Neural progenitor cell (in vitro differentiated cells): ENCODE data around the gene PTX4. TPM values are rescaled to one million over a fixed set of nuclear protein-coding genes. Genes with fewer than 3 reads are reported as not detected.
A peak's percentile ranks its signal among the peaks of the same experiment; 100 is the strongest.

ENCODE experiments used
- DNase-seq: peaks from one replicate; pipeline ENCODE4 v3.0.0-alpha.2; 2016; ENCODE audit warnings: low spot score
- H2AFZ ChIP-seq: fragments of 200-600 bp; sonication (generic); replicated peaks from 2 replicates; pipeline ENCODE4 v1.6.1; 2016; ENCODE audit warnings: antibody characterized with exemption
- H3F3A ChIP-seq: fragments of 200-600 bp; sonication (generic); 2 replicates; pipeline ENCODE4 v1.6.1; 2016; ENCODE audit warnings: antibody characterized with exemption, low read depth
- H3K27ac ChIP-seq: fragments of 200-600 bp; sonication (generic); 2 replicates; pipeline ENCODE4 v1.5.1; 2016; ENCODE audit warnings: mild to moderate bottlenecking
- H3K27me3 ChIP-seq: fragments of 200-600 bp; sonication (generic); 2 replicates; pipeline ENCODE4 v1.6.1; 2016; ENCODE audit warnings: mild to moderate bottlenecking, moderate library complexity
- H3K36me3 ChIP-seq: fragments of 200-600 bp; sonication (generic); 2 replicates; pipeline ENCODE4 v1.5.1; 2016
- H3K4me1 ChIP-seq: fragments of 200-600 bp; sonication (generic); 2 replicates; pipeline ENCODE4 v1.6.1; 2016; ENCODE audit warnings: mixed run types
- H3K4me2 ChIP-seq: fragments of 200-600 bp; sonication (generic); 2 replicates; pipeline ENCODE4 v1.6.1; 2016
- H3K4me3 ChIP-seq: fragments of 200-600 bp; sonication (generic); 2 replicates; pipeline ENCODE4 v1.5.1; 2016
- H3K79me2 ChIP-seq: fragments of 200-600 bp; sonication (generic); 2 replicates; pipeline ENCODE4 v1.6.1; 2016; ENCODE audit warnings: low read depth
- H3K9ac ChIP-seq: fragments of 200-600 bp; sonication (generic); 2 replicates; pipeline ENCODE4 v1.6.1; 2016
- H3K9me3 ChIP-seq: fragments of 200-600 bp; sonication (generic); 2 replicates; pipeline ENCODE4 v1.5.1; 2016; ENCODE audit warnings: low read depth
- H4K20me1 ChIP-seq: fragments of 200-600 bp; sonication (generic); 2 replicates; pipeline ENCODE4 v1.6.1; 2016; ENCODE audit warnings: low read depth
- H3K27ac Mint-ChIP-seq: 3 replicates; pipeline ENCODE4 v1.8.0; 2021; ENCODE audit warnings: mixed read lengths
- H3K27me3 Mint-ChIP-seq: 2 replicates; pipeline ENCODE4 v1.8.0; 2022; ENCODE audit warnings: low read depth, mild to moderate bottlenecking, inconsistent platforms, moderate library complexity, mixed read lengths; ENCODE audit not compliant: insufficient read depth
- H3K36me3 Mint-ChIP-seq: 3 replicates; pipeline ENCODE4 v1.8.0; 2021; ENCODE audit warnings: mixed read lengths
- H3K4me1 Mint-ChIP-seq: 3 replicates; pipeline ENCODE4 v1.8.0; 2021; ENCODE audit warnings: mixed read lengths
- H3K4me3 Mint-ChIP-seq: 3 replicates; pipeline ENCODE4 v1.8.0; 2021; ENCODE audit warnings: mild to moderate bottlenecking, moderate library complexity, mixed read lengths
- H3K9me3 Mint-ChIP-seq: 3 replicates; pipeline ENCODE4 v1.8.0; 2020; ENCODE audit warnings: mixed read lengths
- EZH2 ChIP-seq: fragments of 200-600 bp; sonication (generic); IDR thresholded peaks from 2 replicates; pipeline ENCODE4 v1.6.1; 2017; ENCODE audit warnings: antibody characterized with exemption, mild to moderate bottlenecking, moderate library complexity
- EZH2phosphoT487 ChIP-seq: fragments of 200-600 bp; sonication (generic); IDR thresholded peaks from 2 replicates; pipeline ENCODE4 v1.6.1; 2017; ENCODE audit warnings: antibody characterized with exemption
- total RNA-seq: library from RNA; depleted of rRNA; stranded (reverse); fragments of >200 nt; gene quantifications from 2 replicates; pipeline ENCODE4 v1.2.3, GENCODE V29; 2015; ENCODE audit warnings: low replicate concordance
- TF ChIP-seq, protein P1 (sequence below): fragments of 200-600 bp; sonication (generic); IDR thresholded peaks from 2 replicates; pipeline ENCODE4 v1.5.1; 2017; ENCODE audit warnings: antibody characterized with exemption, mild to moderate bottlenecking

Gene PTX4
- total RNA-seq, 1 donor from 2014 or later: not detected

DNA sequence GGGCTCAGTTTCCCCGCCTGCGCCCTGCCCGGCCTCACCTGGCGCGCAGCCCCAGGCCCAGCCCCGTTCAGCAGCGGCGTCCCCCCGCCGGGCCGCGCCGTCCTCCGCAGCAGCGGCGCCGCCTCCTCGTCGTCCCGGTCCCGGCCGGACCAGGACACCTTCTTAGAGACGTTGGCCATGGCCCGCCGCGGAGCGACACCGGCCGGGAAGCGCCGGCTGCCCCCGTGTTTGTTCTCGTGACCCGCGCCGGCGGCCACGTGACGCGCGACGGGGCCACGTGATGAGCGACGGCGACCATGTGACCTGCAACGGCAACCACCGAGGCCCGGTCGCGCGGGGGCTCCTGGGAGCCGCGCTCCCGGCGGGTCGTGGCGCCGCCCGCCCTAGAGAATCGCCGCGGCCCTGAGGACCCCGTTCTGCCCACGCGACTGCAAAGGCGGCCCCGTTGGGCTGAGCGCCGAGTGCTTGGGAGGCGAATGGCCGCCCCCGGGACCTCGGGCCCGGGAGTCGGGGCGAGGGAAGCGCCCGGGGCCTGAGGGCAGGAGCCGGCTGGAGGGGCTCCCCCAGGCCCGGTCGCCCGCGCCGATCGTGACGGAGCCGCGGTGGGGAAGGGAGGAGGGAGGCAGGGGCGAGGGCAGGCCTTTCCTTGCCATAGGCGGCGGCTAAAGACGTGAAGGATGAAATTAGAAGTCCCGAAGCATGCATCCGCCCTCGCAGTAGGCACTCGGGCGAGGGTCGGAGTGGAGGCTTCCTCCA lies 13.8 kb downstream of the PTX4 start, which contains the start of gene CLCN7:
CLCN7 (minus strand) TSS at position 233 of the 756 bp plus-strand sequence; CDS start at position 179, 54 bp downstream.
- Histone ChIP-seq H3K27me3 (no peaks in the 10 kb centered on the region), H3K79me2 (peaks cover 45% of the 10 kb centered on the region)
- peaks cover 8% of the 10 kb centered on the region for H3K27me3 Mint-ChIP-seq

DNA sequence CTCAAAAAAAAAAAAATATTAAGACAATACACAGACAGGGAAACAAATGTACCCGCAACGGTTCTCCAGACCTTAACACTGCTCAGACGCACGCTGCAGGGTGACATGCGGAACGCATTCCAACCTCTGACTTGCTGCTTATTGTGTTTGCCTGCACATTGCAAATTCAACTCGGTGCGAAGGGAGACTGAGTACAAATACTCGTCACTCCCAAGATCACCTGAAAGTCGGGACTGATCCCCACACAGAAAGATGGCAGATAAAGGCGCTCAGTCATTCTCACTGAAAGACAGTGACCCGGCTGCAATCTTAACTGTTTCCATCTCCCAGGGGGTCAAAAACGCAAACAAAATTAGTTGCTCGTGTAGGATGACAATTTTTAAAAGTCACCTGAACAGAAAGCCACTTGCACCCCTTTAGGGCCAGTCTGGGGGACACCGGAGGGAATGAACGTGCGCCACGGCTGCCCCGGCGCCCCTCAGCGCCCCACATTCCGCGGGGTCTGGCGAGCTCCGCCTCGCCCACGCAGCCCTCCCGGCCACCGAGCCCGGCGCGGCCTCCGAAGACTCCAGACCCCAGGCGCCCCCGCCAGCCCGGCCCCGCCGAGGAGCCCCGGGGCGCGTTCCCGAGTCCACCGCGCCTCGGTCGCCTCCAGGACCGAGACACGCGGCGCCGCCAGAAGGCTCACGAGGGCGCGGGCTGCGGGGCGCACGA lies 14.5 kb downstream of the PTX4 start:
- peak overlapping the region; percentile 69 for H3K4me3 ChIP-seq
- H3F3A ChIP-seq: peaks cover 9% of the 10 kb centered on the region
- no peaks in the 10 kb centered on the region for H3K36me3 ChIP-seq
- Mint-ChIP-seq H3K27ac (no peak overlapping the region), H3K36me3 (no peaks in the 10 kb centered on the region), H3K4me3 (peak overlapping the region; percentile 87), H3K9me3 (peaks cover 2% of the 10 kb centered on the region), H3K27me3 (peaks cover 8% of the 10 kb centered on the region), H3K4me1 (peaks cover 23% of the 10 kb centered on the region)
- H4K20me1 ChIP-seq: no peaks in the 10 kb centered on the region
- H3K79me2 ChIP-seq: peaks cover 52% of the 10 kb centered on the region
- peak overlapping the region; percentile 82 for H2AFZ ChIP-seq
- DNase-seq: peak; percentile 57
- TF ChIP-seq EZH2phosphoT487: no peak
- TF ChIP-seq EZH2: no peak
- TF ChIP-seq, protein P1, sequence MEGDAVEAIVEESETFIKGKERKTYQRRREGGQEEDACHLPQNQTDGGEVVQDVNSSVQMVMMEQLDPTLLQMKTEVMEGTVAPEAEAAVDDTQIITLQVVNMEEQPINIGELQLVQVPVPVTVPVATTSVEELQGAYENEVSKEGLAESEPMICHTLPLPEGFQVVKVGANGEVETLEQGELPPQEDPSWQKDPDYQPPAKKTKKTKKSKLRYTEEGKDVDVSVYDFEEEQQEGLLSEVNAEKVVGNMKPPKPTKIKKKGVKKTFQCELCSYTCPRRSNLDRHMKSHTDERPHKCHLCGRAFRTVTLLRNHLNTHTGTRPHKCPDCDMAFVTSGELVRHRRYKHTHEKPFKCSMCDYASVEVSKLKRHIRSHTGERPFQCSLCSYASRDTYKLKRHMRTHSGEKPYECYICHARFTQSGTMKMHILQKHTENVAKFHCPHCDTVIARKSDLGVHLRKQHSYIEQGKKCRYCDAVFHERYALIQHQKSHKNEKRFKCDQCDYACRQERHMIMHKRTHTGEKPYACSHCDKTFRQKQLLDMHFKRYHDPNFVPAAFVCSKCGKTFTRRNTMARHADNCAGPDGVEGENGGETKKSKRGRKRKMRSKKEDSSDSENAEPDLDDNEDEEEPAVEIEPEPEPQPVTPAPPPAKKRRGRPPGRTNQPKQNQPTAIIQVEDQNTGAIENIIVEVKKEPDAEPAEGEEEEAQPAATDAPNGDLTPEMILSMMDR: no peak
- peak overlapping the region; percentile 98 for H3K4me2 ChIP-seq
- H3K27me3 ChIP-seq: no peaks in the 10 kb centered on the region
- peak overlapping the region; percentile 2 for H3K9ac ChIP-seq
- H3K9me3 ChIP-seq: no peaks in the 10 kb centered on the region
- H3K4me1 ChIP-seq: peaks cover 9% of the 10 kb centered on the region
- H3K27ac ChIP-seq: no peak overlapping the region

More for the DNA sequence above, 13.8 kb downstream of the PTX4 start, which contains the start of gene CLCN7:
- Histone ChIP-seq H3K9ac (peak within 1 kb of the TSS; percentile 72), H3K9me3 (no peaks in the 10 kb centered on the region), H3F3A (peaks cover 9% of the 10 kb centered on the region), H2AFZ (peak within 1 kb of the TSS; percentile 82), H3K27ac (no peak within 1 kb of the TSS), H3K4me1 (peaks cover 9% of the 10 kb centered on the region), H3K4me2 (peak within 1 kb of the TSS; percentile 98), H3K4me3 (peak within 1 kb of the TSS; percentile 69), H3K36me3 (no peaks in the 10 kb centered on the region), H4K20me1 (no peaks in the 10 kb centered on the region)
- TF ChIP-seq, protein P1: no peak
- peak; percentile 47 for TF ChIP-seq EZH2
- TF ChIP-seq EZH2phosphoT487: peak; percentile 27
- Mint-ChIP-seq H3K9me3 (peaks cover 2% of the 10 kb centered on the region), H3K4me1 (peaks cover 19% of the 10 kb centered on the region), H3K27ac (peak within 1 kb of the TSS; percentile 53), H3K36me3 (no peaks in the 10 kb centered on the region), H3K4me3 (peak within 1 kb of the TSS; percentile 90)
- peak; percentile 90 for DNase-seq

DNA sequence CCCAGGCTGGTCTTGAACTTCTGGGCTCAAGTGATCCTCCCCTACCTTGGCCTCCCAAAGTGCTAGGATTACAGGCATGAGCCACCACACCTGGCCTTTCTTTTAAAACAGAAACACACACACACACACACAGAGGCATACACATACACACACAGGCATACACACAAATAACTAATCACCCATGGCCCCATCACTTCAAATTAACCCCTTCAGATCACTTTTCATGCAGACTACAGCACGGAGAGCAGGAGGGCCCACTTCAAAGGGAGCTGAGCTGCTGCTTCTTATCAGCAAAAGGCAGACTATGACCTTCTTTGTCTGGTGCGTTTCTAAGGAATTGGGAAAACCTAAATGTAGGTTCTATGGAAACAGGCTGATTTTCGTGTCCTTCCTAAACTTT lies 15.8 kb downstream of the PTX4 start:
- H3K27ac Mint-ChIP-seq: no peak overlapping the region
- no peak overlapping the region for H3K4me2 ChIP-seq
- no peak overlapping the region for H3K27ac ChIP-seq
- H3K4me3 ChIP-seq: no peak overlapping the region
- peaks cover 9% of the 10 kb centered on the region for H3K4me1 ChIP-seq
- H3K27me3 Mint-ChIP-seq: peaks cover 4% of the 10 kb centered on the region
- H3K4me1 Mint-ChIP-seq: peaks cover 23% of the 10 kb centered on the region
- no peaks in the 10 kb centered on the region for H3K36me3 ChIP-seq
- H4K20me1 ChIP-seq: peaks cover 5% of the 10 kb centered on the region
- H3K9ac ChIP-seq: no peak overlapping the region
- peaks cover 65% of the 10 kb centered on the region for H3K79me2 ChIP-seq
- H3K9me3 ChIP-seq: no peaks in the 10 kb centered on the region
- no peaks in the 10 kb centered on the region for H3K36me3 Mint-ChIP-seq
- DNase-seq: no peak
- H3K9me3 Mint-ChIP-seq: peaks cover 2% of the 10 kb centered on the region
- peaks cover 9% of the 10 kb centered on the region for H3F3A ChIP-seq
- peak overlapping the region; percentile 65 for H3K4me3 Mint-ChIP-seq
- H2AFZ ChIP-seq: no peak overlapping the region
- TF ChIP-seq EZH2: no peak
- TF ChIP-seq, protein P1: no peak
- TF ChIP-seq EZH2phosphoT487: no peak
- no peaks in the 10 kb centered on the region for H3K27me3 ChIP-seq
